DMS79 treated with DMSO at 0.1 percent for 48 hours (cell line): ENCODE results near the gene YES1.

ENCODE experiments used
- DNase-seq: peaks from one replicate; lab custom pipeline; 2025; lab: John Stamatoyannopoulos, UW

Gene YES1

DNA sequence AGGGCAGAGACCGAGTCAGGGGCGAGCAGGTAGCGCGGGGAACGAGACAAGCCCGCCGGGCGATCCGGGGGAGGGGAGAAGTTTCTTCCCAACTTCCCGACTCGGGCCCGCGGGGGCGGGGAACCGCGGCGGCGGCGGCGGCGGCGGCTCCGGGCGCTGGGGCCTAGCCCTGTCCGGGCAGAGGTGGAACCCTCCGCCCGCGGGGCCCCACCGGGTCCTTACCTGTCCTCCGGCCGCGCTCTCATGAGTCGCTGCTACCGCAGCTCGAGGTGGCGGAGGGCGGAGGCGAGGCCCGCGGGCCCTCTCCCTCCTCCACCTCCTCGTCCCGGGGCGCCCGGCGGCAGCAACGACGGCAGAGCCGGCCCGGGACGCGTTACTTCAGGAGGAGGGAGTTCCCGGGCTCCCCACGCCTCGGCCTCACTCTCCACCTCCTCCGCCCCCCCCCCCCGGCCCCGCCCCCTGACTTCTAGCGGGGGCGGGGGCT lies at the start of gene YES1:
Gene YES1, minus strand, starts transcription at position 351 of the 484 bp plus-strand sequence. CDS start 55,415 bp downstream, outside the sequence.
- DNase-seq = no peak

DNA sequence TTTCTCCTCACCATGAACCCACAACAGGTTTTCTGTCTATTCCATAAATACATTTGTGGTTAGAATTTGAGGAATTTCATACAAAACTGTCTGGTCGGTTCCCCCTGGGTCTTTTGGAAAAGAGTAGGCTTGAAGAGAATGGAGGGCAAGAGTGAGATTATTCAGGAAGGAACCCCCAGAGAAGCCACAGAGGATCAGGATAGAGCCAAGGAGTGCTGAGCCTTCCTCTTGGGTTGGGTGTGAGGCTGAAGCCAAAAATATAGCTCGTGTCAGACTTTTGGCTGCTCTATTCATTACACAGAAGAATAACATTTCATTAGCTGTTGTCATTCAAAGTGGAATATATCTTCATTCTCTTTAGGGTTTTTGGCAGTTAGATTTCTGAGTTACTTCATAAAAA lies 45.9 kb upstream of the YES1 start:
- no peak for DNase-seq

DNA sequence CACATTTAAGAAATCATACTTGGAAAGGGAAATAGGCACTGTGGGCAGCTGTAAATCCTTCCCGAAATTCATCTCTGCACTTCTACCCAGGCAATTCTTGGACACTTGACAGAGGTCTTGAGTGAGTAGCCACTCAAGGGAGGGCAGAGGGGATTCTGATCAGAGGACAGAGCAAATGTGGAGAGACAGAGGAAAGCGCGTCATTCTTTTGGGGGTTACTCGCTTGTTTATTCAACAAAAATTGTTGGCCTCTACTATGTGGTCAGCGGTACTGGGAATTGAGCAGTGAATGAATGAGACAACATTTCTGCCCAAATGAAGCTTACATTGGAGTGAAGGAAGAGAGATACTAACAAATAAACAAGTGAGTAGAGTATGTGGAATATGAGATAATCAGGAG lies 41.4 kb upstream of the YES1 start:
- no peak for DNase-seq

DNA sequence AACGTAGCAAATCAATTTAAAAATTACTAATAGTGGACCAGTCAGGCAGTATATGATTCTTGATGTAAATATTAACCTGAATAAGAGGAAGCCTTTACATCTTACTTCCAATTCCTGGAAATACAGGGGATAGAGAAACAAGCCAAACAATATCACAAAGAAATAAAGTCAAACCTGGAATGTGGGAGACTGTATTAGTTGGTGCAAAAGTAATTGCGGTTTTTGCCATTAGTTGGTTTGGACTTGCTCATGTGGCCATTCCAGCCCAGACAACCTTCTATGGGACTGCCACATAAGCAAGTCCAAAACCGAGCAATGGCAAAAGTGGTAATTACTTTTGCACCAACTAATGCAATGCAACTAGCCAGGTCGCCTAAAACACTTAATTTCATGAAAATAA lies 38.9 kb upstream of the YES1 start:
- DNase-seq = no peak

DNA sequence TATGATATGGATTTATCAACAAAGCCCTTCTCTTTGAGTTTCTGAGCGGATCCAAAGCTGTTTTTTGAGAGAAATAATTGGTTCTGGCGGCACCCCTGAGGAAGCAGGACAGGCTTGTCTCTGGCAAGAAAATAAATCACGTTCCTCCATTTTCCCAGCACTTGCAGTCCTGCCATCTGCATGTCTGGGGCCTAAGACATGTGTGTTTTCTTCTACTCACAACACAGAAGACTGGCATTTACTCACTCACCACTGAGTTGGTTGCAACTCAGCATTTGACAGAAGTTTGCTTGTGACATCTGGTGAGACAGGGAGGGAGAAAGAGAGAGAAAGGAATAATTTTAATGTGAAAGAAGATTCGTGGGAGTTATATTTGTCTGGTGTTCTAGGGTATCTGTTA lies 37.0 kb upstream of the YES1 start:
- DNase-seq = no peak

DNA sequence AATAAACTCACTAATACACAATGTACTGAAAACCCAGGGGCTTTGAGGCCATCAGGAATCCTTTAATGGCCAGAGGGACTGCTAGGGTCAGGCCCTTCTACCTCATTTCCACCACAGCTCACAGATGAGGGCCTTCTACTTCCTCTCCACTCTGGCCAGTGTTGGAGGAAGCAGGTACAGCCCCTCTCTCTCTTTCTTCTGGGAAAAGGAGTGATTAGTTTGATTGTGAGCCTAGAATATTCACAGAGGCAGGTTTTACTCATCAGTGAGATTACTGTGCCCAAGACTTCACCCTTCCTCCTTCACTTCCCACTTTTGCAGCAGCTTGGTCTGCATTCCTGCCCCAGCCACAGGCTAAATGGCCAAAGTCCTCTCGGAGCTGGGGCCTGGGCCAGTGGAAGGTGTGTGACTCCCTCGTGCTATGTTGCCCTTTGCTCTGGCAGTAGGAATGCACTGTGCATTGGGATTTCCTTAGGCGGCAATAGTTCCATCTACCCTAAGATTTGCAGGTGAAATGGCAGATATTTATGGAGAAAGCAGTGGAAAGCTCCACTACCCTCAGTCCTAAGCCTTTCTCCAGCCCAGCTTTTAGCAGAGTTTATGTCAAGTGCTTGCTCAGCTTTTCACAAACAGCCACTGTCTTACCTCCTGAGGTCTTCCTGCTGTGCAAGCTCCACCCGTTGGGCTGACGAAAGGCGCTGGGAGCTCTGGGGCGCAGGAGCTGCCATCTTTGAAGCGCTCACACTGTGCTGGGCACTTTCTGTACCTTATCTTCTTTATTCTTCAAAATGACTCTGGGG lies 36.2 kb upstream of the YES1 start:
- DNase-seq = no peak

DNA sequence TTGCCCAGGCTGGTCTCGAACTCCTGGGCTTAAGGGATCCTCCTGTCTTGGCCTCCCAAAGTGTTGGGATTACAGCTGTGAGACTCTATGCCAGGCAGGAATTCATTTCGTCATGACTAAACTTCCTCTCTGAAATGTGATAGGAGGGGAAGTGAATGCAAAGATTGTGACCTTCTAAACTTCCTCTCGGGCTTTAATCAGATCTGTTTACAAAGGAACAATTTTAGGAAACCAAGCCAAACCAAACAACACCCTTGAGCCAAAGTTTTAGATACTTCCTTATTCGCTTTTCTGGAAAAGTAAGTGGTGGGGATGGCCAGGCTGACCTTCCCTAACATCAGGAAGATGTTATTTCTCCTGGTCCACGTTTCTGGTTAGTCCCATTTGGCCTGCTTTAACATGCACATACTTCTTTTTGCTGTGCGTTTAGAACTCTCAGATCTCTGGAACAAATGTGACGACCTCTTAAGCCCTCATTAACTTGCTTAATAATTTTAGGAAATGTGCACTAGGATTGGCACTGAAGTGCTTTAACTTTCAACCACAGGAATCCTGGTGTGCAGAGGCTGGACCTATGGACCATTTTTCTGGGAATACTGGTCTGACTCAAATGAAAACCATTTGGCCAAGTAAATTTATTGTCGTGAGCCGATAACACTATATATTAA lies 33.2 kb upstream of the YES1 start:
- DNase-seq = no peak

DNA sequence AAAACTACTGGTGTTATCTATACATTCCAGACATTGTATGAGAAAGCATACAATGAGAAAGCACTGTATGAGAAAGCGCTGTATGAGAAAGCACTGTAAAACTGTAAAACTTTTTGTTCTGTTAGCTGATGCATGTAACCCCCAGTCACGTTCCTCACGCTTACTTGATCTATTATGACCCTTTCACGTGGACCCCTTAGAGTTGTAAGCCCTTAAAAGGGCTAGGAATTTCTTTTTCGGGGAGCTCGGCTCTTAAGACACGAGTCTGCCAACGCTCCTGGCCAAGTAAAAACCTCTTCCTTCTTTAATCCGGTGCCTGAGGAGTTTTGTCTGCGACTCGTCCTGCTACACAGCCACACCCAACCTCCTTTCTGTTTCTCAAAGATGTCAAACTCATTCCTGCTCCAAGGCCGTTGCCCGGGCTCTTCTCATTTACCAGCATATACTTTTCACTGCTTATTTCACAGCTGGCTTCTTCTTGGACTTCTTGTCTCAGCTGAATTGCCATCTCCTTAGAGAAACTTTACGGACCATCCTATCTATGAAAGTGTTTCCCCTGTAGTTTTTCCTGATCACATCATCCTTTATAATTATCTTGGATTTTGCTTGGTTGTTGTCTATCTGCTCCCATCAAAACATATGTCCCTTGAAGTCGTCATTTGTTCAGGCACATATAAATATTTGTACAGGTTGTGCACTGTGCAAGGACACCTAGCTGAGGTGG lies 29.8 kb upstream of the YES1 start:
- DNase-seq = no peak

DNA sequence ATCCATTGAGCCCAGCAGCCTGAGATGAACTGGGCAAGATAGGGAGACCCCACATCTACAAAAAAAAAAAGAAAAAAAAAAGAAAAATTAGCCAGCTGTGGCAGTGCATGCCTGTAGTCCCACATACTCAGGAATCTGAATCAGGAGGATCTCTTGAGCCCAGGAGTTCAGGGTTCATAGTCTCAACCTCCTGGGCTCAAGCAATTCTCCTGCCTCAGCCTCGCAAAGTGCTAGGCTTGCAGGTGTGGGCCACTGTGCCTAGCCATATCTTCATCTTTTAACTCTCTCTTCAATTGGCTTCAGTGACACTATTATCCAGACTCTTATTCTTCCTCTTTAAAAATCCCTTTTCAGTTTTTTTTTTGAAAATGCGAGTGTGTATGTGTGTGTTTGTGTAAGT lies 28.5 kb upstream of the YES1 start:
- DNase-seq = no peak

DNA sequence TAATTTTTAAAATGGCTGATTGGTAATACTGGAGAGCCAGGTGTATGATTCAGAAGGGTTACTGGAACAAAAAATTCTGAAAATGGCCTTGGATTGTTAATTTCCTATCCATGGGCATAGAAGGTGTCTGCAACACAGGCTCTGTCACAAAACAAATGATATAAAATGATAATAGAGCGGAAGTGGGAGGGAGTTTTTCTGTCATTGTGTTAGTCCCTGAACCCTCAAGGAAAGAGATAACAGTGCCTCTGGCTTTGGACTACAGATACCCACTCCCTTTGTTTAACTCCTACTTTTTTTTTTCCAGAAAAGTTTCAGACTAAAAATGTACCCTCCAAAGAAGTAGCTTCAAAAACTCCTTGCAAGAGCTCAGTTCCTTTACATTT lies 28.0 kb upstream of the YES1 start:
- no peak for DNase-seq

DNA sequence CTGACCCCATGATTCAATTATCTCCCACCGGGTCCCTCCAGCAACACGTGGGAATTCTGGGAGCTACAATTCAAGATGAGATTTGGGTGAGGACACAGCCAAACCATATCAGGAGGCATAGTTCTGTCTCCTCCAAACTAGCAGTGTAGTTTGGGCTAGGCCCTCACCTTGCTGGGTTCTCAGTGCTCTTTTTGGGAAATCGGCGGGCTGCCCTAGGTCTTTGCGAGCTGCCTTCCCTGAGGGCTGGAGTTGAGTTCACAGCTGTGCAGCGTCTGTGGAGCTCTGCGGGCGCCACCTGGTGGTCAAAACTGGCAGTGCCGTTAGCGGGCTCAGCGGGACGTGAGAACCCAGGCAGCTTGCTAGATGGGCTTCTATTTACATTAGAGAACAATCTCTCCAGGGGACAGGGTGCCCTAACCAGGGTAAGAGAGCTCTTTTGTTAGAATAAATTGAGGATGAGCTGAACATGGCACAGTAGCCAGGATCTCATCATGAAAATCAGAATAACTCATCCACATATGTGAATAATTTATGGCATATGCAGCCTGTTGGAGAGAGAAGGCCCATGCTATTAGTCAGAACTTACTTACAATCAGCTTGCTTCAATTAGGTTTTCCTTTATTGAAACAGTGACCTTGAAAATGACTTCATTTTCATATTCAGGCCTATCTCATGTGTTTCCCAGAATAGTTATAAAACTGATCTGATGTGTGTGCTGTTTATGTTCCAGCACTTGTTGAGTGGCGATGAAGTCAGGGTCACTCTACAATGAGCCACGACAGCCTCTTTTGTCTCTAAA lies 27.4 kb upstream of the YES1 start:
- peak; percentile 56 for DNase-seq

DNA sequence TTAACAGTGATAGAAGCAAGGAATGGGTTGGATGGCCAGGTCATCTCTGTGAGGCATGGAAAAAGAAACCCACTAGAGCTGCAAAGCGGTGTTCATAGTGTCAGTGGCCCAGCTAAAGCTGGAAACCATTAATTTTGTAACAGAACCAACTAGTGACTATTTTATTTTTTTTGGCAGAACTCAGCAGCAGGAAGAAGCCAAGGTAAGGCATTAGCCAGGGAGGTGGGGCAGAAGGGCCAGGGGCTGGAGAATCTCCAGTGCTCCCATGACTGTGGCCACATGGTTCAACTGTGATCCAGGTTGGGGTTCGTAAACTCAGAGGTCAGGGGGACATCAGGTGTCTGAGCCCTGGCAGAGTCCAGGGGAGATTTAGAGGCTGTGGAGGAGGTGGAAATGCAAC lies 25.9 kb upstream of the YES1 start:
- DNase-seq = no peak

DNA sequence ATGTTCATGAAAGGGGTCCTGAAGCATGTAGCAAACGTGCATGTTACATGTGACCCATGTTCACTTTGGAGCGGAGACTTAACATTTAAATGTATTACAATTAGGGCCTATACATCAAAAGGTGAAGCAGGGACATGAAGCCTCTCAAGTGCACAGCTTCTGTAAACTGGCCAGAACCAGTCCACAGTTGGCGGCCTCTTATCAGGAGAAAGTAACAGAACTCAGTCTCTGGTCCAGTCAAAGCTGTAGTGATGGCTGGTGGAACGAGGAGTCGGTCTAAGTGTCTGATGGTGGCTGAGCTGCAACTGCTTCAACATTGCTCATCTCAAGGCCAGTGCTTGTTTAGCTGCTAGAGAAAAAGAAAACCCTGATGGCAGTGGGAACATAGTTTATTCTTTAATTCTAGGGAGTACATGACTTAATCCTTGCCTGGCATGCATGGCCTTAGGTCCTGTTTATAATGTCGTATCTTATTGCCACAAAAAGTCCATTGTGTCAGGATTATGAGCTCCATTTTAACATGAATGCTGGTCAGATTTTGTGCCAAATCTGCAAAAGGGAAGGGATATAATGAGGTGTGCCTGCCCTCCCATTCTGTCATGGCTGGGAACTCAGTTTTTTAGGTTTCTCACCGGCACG lies 22.2 kb upstream of the YES1 start:
- no peak for DNase-seq

DNA sequence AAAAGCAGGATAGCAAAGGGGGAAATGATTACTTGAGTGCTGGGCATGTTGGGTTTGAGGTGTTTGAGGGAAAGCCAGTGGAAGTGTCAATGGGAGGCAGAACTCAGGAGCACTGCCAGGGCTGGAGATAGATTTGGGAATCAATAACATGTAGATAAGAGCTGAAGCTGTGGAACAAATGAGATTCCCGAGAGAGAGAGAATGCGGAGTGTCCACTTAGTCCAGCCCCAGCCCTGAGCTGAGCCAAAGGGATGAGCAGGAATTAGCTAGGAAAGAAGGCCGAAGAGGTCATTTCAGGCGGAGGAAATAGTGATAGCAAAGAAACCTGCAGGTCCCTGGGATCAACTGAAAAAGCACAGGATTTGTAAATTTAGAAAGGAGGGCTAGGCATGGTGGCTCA lies 21.2 kb upstream of the YES1 start:
- DNase-seq = no peak

DNA sequence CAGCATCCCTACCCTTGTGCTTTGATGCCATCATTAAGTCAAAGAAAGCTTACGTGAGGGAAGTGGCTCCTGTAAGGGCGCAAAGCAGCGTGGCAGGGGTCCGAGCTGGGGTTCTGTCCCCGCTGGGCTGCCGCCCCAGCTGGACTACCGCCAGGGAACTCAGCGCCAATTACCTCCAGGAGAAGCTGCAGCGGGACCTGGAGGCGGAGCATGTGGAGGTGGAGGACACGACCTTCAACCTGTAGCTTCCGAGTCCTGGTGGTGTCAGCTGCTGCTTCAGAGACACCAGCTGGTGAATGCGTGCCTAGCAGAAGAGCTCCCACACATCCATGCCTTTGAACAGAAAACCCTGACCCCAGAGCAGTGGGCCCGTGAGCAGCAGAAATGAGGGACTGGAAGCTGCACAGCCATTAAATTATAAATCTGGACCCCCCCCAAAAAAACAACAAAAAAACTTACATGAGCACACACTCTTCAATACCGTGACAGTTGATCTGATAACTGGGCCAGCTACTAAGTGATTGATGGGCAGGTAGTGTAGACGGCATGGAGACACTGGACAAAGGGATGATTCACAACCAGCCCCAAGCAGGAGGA lies 20.1 kb upstream of the YES1 start:
- DNase-seq = peak; percentile 32

DNA sequence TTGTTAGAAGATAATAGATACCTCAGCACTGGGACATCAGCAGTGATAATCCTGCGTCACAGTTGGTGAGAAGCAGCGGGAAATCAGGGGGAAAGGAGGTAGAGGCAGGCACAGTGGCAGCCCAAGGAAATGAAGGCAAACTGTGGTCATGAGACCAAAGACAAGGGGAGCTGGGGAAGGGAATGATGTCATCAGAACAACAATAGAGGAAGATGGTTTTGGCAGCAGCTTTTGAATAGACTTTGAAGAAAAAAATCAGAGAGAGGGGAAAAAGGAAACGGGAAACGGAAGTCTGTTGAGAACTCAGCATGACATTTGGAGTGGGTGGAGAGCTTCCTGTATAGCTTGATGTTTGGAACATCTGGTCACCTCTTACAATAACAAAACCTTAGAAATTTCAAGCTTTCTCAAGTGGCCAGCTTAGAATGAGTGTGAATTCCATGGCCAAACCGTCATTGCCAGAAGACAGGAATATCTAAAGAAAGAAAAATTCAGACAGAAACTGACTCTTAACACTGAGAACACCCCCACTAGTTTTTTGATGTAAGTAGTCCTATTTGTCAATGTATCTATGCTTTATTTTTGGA lies 18.4 kb upstream of the YES1 start:
- DNase-seq = peak; percentile 20

DNA sequence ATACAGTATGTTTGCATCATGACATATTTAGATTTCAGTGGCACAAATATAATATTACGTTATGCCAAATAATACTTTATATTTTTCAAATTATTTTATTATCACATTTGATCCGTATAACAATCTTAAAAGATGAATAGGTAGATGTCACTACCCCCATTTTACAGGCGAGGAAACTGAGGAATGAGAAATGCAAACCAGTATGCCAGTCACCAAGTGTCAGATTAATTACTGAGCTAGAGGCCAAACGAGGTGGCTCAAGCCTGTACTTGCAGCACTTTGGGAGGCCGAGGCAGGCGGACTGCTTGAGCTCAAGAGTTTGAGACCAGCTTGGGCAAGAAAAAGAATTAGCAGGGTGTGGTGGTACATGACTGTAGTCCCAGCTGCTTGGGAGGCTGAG lies 17.4 kb upstream of the YES1 start:
- no peak for DNase-seq

DNA sequence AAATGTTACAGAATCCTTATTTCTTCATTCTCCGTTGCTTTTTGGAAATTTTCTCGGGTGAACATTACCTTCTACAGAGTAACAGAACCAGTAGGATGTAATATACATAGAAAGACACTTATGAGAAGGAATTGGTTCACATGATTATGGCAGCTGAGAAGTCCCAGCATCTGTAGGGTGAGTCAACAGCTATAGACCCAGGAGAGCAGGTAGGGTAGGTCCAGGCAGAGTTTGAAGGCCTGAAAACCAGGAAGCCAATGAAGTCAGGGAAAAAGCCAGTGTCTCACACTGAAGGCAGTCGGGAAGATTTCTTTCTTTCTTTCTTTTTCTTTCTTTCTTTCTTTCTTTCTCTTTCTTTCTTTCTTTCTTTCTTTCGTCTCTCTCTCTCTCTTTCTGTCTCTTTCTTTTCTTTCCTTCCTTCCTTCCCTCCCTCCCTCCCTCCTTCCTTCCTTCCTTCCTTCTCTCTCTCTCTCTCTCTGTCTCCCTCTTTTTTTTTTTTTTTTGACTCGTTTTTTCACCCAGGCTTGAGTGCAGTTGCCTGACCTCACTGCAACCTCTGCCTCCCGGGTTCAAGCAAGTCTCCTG lies 15.1 kb upstream of the YES1 start:
- DNase-seq = no peak

DNA sequence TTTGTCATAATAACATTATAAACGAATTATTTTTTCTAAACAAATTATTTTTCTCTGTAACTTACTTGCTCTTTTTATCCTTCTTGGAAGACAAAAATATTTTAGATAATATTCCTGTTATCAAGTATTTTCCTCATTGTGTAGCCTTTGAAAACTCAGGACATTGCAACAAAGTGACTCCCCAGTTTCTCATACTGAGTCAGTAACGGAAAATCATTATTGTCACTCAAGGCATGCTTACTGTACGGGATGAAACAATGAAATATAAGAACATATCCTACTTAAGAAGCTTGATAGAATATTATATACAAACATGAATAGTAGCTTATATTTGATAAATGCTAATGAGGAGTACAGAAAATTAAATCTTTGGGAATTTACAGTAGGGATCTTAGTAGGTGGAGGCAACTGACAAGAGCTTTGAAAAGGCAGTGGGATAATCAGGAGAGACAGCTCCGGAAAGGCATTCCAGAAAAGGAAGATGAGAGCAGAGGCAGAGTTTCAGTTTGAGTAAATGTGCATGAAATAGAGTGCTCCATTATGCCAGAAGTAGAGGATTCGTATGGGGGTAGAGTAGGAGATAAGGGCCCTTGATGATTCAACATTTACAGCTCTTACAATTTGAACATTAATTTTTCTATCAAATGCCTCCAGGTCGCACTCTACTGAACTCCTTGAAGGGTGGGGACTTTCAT lies 14.0 kb upstream of the YES1 start:
- peak; percentile 27 for DNase-seq

DNA sequence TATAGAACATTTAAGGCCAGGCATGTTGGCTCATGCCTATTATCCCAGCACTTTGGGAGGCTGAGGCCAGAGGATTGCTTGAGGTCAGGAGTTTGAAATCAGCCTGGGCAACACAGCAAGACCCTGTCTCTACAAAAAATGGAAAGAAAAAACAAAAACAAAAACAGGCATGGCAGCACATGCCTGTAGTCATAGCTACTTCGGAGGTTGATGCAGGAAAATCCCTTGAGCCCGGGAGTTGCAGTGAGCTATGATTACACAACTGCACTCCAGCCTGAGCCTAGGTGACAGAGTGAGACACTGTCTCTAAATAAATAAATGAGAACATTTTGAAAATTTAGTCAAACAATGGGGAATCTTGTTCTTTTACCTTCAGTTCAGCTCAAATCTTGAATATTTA lies 12.1 kb upstream of the YES1 start:
- no peak for DNase-seq
